HCT116 (cell line): ENCODE measurements around the gene EIF3B.
"Not testable (repeated sequence)": the region's sequence is repeated elsewhere in the genome, so short reads cannot be mapped to it uniquely, and the experiment has no call there.

Experiments used
- EZH2 ChIP-seq: fragments of 200-600 bp; sonication (generic); IDR thresholded peaks from 2 replicates; pipeline ENCODE4 v1.6.1; 2017; ENCODE audit warnings: antibody characterized with exemption, mixed run types
- JUND ChIP-seq: IDR thresholded peaks from 2 replicates; pipeline ENCODE4 v1.6.1; 2012
- MAX ChIP-seq: IDR thresholded peaks from 2 replicates; pipeline ENCODE4 v1.6.1; 2012
- POLR2A ChIP-seq: IDR thresholded peaks from 2 replicates; pipeline ENCODE4 v1.7.0; 2011; ENCODE audit warnings: borderline replicate concordance; ENCODE audit not compliant: insufficient read depth, insufficient read length; ENCODE audit errors: extremely low read depth
- POLR2AphosphoS5 ChIP-seq: IDR thresholded peaks from 2 replicates; pipeline ENCODE4 v1.6.1; 2011; ENCODE audit warnings: mild to moderate bottlenecking, low read depth, low read length, moderate library complexity
- YY1 ChIP-seq: IDR thresholded peaks from 2 replicates; pipeline ENCODE4 v1.6.1; 2011; ENCODE audit warnings: low read length, low read depth, moderate library complexity, mild to moderate bottlenecking; ENCODE audit not compliant: insufficient replicate concordance; ENCODE audit errors: extremely low read depth
- ZFX ChIP-seq: fragments of 450-650 bp; IDR thresholded peaks from 2 replicates; pipeline ENCODE4 v1.6.1; 2017
- ZNF274 ChIP-seq: fragments of 200-500 bp; sonication (Bioruptor generic); IDR thresholded peaks from 2 replicates; pipeline ENCODE4 v1.6.1; 2014; ENCODE audit warnings: mild to moderate bottlenecking, low read depth, low read length, inconsistent platforms
- TF ChIP-seq, protein P1 (sequence below), 3 experiments: fragments of 200-600 bp in 1 of 3; sonication (generic) in 1 of 3; IDR thresholded peaks in 2 of 3; conservative IDR thresholded peaks in 1 of 3; 2 replicates each; pipeline ENCODE4 v1.5.1; 2012 to 2017; ENCODE audit warnings: low read depth in 2 of 3, low read length in 2 of 3, antibody characterized with exemption in 1 of 3, borderline replicate concordance in 1 of 3, control low read depth in 1 of 3, mild to moderate bottlenecking in 1 of 3, mixed read lengths in 1 of 3, mixed run types in 1 of 3, moderate library complexity in 1 of 3; ENCODE audit not compliant: insufficient read depth in 1 of 3
- TF ChIP-seq, protein P2 (sequence below): IDR thresholded peaks from 2 replicates; pipeline ENCODE4 v1.6.1; 2012; ENCODE audit warnings: low read depth

- TF ChIP-seq POLR2AphosphoS5, EZH2, ZFX, MAX, YY1, POLR2A, ZNF274, JUND: not testable (repeated sequence)
- TF ChIP-seq, protein P1, sequence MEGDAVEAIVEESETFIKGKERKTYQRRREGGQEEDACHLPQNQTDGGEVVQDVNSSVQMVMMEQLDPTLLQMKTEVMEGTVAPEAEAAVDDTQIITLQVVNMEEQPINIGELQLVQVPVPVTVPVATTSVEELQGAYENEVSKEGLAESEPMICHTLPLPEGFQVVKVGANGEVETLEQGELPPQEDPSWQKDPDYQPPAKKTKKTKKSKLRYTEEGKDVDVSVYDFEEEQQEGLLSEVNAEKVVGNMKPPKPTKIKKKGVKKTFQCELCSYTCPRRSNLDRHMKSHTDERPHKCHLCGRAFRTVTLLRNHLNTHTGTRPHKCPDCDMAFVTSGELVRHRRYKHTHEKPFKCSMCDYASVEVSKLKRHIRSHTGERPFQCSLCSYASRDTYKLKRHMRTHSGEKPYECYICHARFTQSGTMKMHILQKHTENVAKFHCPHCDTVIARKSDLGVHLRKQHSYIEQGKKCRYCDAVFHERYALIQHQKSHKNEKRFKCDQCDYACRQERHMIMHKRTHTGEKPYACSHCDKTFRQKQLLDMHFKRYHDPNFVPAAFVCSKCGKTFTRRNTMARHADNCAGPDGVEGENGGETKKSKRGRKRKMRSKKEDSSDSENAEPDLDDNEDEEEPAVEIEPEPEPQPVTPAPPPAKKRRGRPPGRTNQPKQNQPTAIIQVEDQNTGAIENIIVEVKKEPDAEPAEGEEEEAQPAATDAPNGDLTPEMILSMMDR (IDR thresholded peaks at IDR 0.05 in 2 of 3, conservative IDR thresholded peaks at IDR 0.05 in 1 of 3; ENCODE audit: borderline replicate concordance in 1 of 3, insufficient read depth in 1 of 3, low read depth in 2 of 3, low read length in 2 of 3), result not testable (repeated sequence)
- TF ChIP-seq, protein P2, sequence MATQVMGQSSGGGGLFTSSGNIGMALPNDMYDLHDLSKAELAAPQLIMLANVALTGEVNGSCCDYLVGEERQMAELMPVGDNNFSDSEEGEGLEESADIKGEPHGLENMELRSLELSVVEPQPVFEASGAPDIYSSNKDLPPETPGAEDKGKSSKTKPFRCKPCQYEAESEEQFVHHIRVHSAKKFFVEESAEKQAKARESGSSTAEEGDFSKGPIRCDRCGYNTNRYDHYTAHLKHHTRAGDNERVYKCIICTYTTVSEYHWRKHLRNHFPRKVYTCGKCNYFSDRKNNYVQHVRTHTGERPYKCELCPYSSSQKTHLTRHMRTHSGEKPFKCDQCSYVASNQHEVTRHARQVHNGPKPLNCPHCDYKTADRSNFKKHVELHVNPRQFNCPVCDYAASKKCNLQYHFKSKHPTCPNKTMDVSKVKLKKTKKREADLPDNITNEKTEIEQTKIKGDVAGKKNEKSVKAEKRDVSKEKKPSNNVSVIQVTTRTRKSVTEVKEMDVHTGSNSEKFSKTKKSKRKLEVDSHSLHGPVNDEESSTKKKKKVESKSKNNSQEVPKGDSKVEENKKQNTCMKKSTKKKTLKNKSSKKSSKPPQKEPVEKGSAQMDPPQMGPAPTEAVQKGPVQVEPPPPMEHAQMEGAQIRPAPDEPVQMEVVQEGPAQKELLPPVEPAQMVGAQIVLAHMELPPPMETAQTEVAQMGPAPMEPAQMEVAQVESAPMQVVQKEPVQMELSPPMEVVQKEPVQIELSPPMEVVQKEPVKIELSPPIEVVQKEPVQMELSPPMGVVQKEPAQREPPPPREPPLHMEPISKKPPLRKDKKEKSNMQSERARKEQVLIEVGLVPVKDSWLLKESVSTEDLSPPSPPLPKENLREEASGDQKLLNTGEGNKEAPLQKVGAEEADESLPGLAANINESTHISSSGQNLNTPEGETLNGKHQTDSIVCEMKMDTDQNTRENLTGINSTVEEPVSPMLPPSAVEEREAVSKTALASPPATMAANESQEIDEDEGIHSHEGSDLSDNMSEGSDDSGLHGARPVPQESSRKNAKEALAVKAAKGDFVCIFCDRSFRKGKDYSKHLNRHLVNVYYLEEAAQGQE, result not testable (repeated sequence)
These were observed 21.9 kb upstream of the EIF3B start for GRCh38 chr7:2332606-2333231.
